IMR-90 (cell line): ENCODE measurements around the gene MEP1B. TPM values are rescaled to one million over a fixed set of nuclear protein-coding genes. Genes with fewer than 3 reads are reported as not detected.

Source experiments
- ATAC-seq: fragments of 200-7000 bp; cut with Tn5 transposase; 2 replicates; pipeline ENCODE4 v1.9.1; 2020; ENCODE audit warnings: low read depth, mild to moderate bottlenecking, moderate library complexity
- BruUV-seq: library from RNA; stranded (reverse); fragments of 400-500 nt; replicated peaks from 2 replicates; lab custom pipeline; 2021; lab: Mats Ljungman, UMichigan
- CTCF ChIA-PET: fragments of 300-600 bp; formaldehyde crosslinking; extraction: SDS; loops from one replicate; lab custom pipeline; 2021; ENCODE audit warnings: antibody characterized with exemption; lab: Yijun Ruan, JAX
- POLR2A ChIA-PET: fragments of 300-600 bp; sonication (Branson Sonifier 250); formaldehyde crosslinking; loops from one replicate; lab custom pipeline; 2022; ENCODE audit warnings: antibody characterized with exemption; ENCODE audit not compliant: unreplicated experiment; lab: Charles Lee
- DNase-seq: peaks from one replicate; pipeline ENCODE4 v3.0.0; 2013
- H2AFZ ChIP-seq: replicated peaks from 2 replicates; pipeline ENCODE3; 2013; ENCODE audit warnings: low read length, mild to moderate bottlenecking; ENCODE audit not compliant: poor library complexity
- H2AK5ac ChIP-seq: 2 replicates; pipeline ENCODE4 v1.6.1; 2013; ENCODE audit warnings: low read depth, low read length, inconsistent platforms
- H2AK9ac ChIP-seq: replicated peaks from 2 replicates; pipeline ENCODE3; 2013; ENCODE audit warnings: mild to moderate bottlenecking, low read depth, low read length, moderate library complexity; ENCODE audit not compliant: poor library complexity
- H2BK120ac ChIP-seq: 2 replicates; pipeline ENCODE4 v1.6.1; 2013; ENCODE audit warnings: low read depth, low read length, inconsistent platforms
- H2BK15ac ChIP-seq: 3 replicates; pipeline ENCODE4 v1.6.1; 2013; ENCODE audit warnings: low read depth, low read length, inconsistent platforms
- H2BK20ac ChIP-seq: 2 replicates; pipeline ENCODE4 v1.6.1; 2013; ENCODE audit warnings: low read depth, mild to moderate bottlenecking, inconsistent platforms, low read length, moderate library complexity
- H2BK5ac ChIP-seq: 2 replicates; pipeline ENCODE4 v1.6.1; 2013; ENCODE audit warnings: mild to moderate bottlenecking, low read depth, low read length, inconsistent platforms; ENCODE audit not compliant: poor library complexity, severe bottlenecking
- H3K14ac ChIP-seq: replicated peaks from 2 replicates; pipeline ENCODE4 v1.6.1; 2013; ENCODE audit warnings: low read depth, low read length, inconsistent platforms
- H3K18ac ChIP-seq: 2 replicates; pipeline ENCODE4 v1.6.1; 2013; ENCODE audit warnings: low read depth, low read length, control low read depth
- H3K23ac ChIP-seq: 2 replicates; pipeline ENCODE4 v1.6.1; 2013; ENCODE audit warnings: low read depth, low read length, inconsistent platforms
- H3K27ac ChIP-seq: 2 replicates; pipeline ENCODE4 v1.5.1; 2013; ENCODE audit warnings: mild to moderate bottlenecking, control low read depth, low read length; ENCODE audit not compliant: insufficient read depth
- H3K27me3 ChIP-seq: 2 replicates; pipeline ENCODE4 v1.6.1; 2013; ENCODE audit warnings: low read length; ENCODE audit not compliant: control insufficient read depth, insufficient read depth
- H3K36me3 ChIP-seq: 2 replicates; pipeline ENCODE4 v1.6.1; 2013; ENCODE audit warnings: low read length, mixed read lengths; ENCODE audit not compliant: control insufficient read depth, insufficient read depth
- H3K4ac ChIP-seq: 2 replicates; pipeline ENCODE4 v1.6.1; 2013; ENCODE audit warnings: low read depth, low read length, inconsistent platforms
- H3K4me1 ChIP-seq: 2 replicates; pipeline ENCODE4 v1.6.1; 2013; ENCODE audit warnings: low read length, mixed read lengths; ENCODE audit not compliant: control insufficient read depth, insufficient read depth
- H3K4me2 ChIP-seq: 2 replicates; pipeline ENCODE4 v1.6.1; 2013; ENCODE audit warnings: low read depth, mild to moderate bottlenecking, control low read depth, low read length, moderate library complexity
- H3K4me3 ChIP-seq: 2 replicates; pipeline ENCODE4 v1.5.1; 2013; ENCODE audit warnings: low read depth, mild to moderate bottlenecking, control low read depth, low read length, moderate library complexity; ENCODE audit not compliant: insufficient read depth
- H3K56ac ChIP-seq: 2 replicates; pipeline ENCODE4 v1.6.1; 2013; ENCODE audit warnings: low read length, inconsistent platforms; ENCODE audit not compliant: insufficient read depth; ENCODE audit errors: extremely low read depth
- H3K79me1 ChIP-seq, 2 experiments: 2 replicates each; pipeline ENCODE4 v1.6.1; 2013; ENCODE audit warnings: low read length in 2 of 2, inconsistent platforms in 1 of 2, low read depth in 1 of 2
- H3K9ac ChIP-seq: 2 replicates; pipeline ENCODE4 v1.6.1; 2013; ENCODE audit warnings: low read depth, low read length, control low read depth
- H3K9me1 ChIP-seq: 2 replicates; pipeline ENCODE4 v1.6.1; 2013; ENCODE audit warnings: low read length, inconsistent platforms; ENCODE audit not compliant: insufficient read depth
- H3K9me3 ChIP-seq: 2 replicates; pipeline ENCODE4 v1.6.1; 2013; ENCODE audit warnings: low read length; ENCODE audit not compliant: control insufficient read depth, insufficient read depth
- H4K20me1 ChIP-seq: 2 replicates; pipeline ENCODE4 v1.6.1; 2013; ENCODE audit warnings: low read length, inconsistent platforms; ENCODE audit not compliant: insufficient read depth
- H4K5ac ChIP-seq: 2 replicates; pipeline ENCODE4 v1.6.1; 2013; ENCODE audit warnings: mild to moderate bottlenecking, low read depth, low read length, control low read depth
- H4K8ac ChIP-seq, 2 experiments: 2 replicates each; pipeline ENCODE4 v1.6.1; 2013; ENCODE audit warnings: low read depth in 2 of 2, low read length in 2 of 2, control low read depth in 1 of 2, inconsistent platforms in 1 of 2
- H4K91ac ChIP-seq: 2 replicates; pipeline ENCODE4 v1.6.1; 2013; ENCODE audit warnings: low read depth, low read length, inconsistent platforms; ENCODE audit not compliant: insufficient read depth
- BHLHE40 ChIP-seq: fragments of 150-350 bp; IDR thresholded peaks from 2 replicates; pipeline ENCODE4 v1.6.1; 2016; ENCODE audit warnings: mild to moderate bottlenecking, low read depth, low read length
- CEBPB ChIP-seq: IDR thresholded peaks from 2 replicates; pipeline ENCODE4 v1.6.1; 2012; ENCODE audit warnings: low read depth, low read length, improper control_type of control experiment
- CHD1 ChIP-seq: IDR thresholded peaks from 2 replicates; pipeline ENCODE4 v1.6.1; 2012; ENCODE audit warnings: low read depth, low read length, improper control_type of control experiment
- CTCF ChIP-seq: conservative IDR thresholded peaks from 2 replicates; pipeline ENCODE4 v1.5.1; 2012; ENCODE audit warnings: mild to moderate bottlenecking, low read depth, low read length, improper control_type of control experiment
- ELK1 ChIP-seq: fragments of 150-350 bp; IDR thresholded peaks from 2 replicates; pipeline ENCODE4 v1.6.1; 2016; ENCODE audit warnings: low read depth, mild to moderate bottlenecking, low read length, moderate library complexity, borderline replicate concordance
- FOS ChIP-seq: fragments of 150-350 bp; IDR thresholded peaks from 2 replicates; pipeline ENCODE4 v1.6.1; 2016; ENCODE audit warnings: low read depth, low read length
- MAFK ChIP-seq: IDR thresholded peaks from 2 replicates; pipeline ENCODE4 v1.6.1; 2012; ENCODE audit warnings: low read depth, low read length, improper control_type of control experiment
- MAZ ChIP-seq: IDR thresholded peaks from 2 replicates; pipeline ENCODE4 v1.6.1; 2012; ENCODE audit warnings: low read depth, mild to moderate bottlenecking, low read length, improper control_type of control experiment, moderate library complexity, borderline replicate concordance
- MXI1 ChIP-seq: IDR thresholded peaks from 2 replicates; pipeline ENCODE4 v1.6.1; 2012; ENCODE audit warnings: low read depth, mild to moderate bottlenecking, low read length, moderate library complexity, borderline replicate concordance
- NFE2L2 ChIP-seq: fragments of 150-350 bp; IDR thresholded peaks from 2 replicates; pipeline ENCODE4 v1.6.1; 2016; ENCODE audit warnings: low read depth, mild to moderate bottlenecking, low read length
- POLR2A ChIP-seq: IDR thresholded peaks from 2 replicates; pipeline ENCODE4 v1.6.1; 2012; ENCODE audit warnings: mild to moderate bottlenecking, low read depth, low read length
- RAD21 ChIP-seq: IDR thresholded peaks from 2 replicates; pipeline ENCODE4 v1.6.1; 2012; ENCODE audit warnings: low read length, improper control_type of control experiment
- RCOR1 ChIP-seq: IDR thresholded peaks from 2 replicates; pipeline ENCODE4 v1.6.1; 2012; ENCODE audit warnings: mild to moderate bottlenecking, low read length, improper control_type of control experiment; ENCODE audit not compliant: insufficient replicate concordance
- RFX5 ChIP-seq: IDR thresholded peaks from 2 replicates; pipeline ENCODE4 v1.8.0; 2012; ENCODE audit warnings: low read depth, mild to moderate bottlenecking, low read length, moderate library complexity
- SMC3 ChIP-seq: fragments of 150-350 bp; IDR thresholded peaks from 2 replicates; pipeline ENCODE4 v1.6.1; 2016; ENCODE audit warnings: low read depth, mild to moderate bottlenecking, antibody characterized with exemption, low read length, moderate library complexity
- USF2 ChIP-seq: fragments of 150-350 bp; IDR thresholded peaks from 2 replicates; pipeline ENCODE4 v1.6.1; 2017; ENCODE audit warnings: mild to moderate bottlenecking, antibody characterized with exemption, low read length, low read depth
- WGBS, 2 experiments: methylation state at CpG; one replicate each; pipeline versions ENCODE4 v1.1.5 to v1.1.7; 2013; ENCODE audit warnings: missing lambda C conversion rate in 2 of 2; ENCODE audit not compliant: insufficient read length in 1 of 2; ENCODE audit errors: extremely low coverage in 2 of 2; 5-methylcytosine and 5-hydroxymethylcytosine counted together
- dilution Hi-C: fragments of 300-500 bp; cut with HindIII; formaldehyde crosslinking; loops from one replicate; pipeline ENCODE4 v1.14.3; 2018; ENCODE audit warnings: low sequenced_read_pairs; ENCODE audit not compliant: unreplicated experiment
- in situ Hi-C: fragments of 300-500 bp; cut with MboI; formaldehyde crosslinking; loops from 3 replicates; pipeline ENCODE4 v1.14.3; 2019; ENCODE audit warnings: low sequenced_read_pairs, inconsistent platforms, mixed read lengths
- intact Hi-C: fragments of 100-400 bp; cut with micrococcal nuclease; formaldehyde crosslinking; loops from 2 replicates; pipeline ENCODE4 v1.10.0; 2022
- polyA plus RNA-seq, 3 experiments: library from polyadenylated mRNA; depleted of rRNA; stranded (reverse); fragments of >200 nt; gene quantifications; 2 replicates each; pipeline ENCODE4 v1.2.3, GENCODE V29; 2012; ENCODE audit warnings: low replicate concordance in 1 of 3
- total RNA-seq: library from RNA; depleted of rRNA; stranded (reverse); fragments of >200 nt; gene quantifications from 2 replicates; pipeline ENCODE4 v1.2.3, GENCODE V29; 2012

Gene MEP1B
- total and polyA plus RNA-seq, 2 of the 4 experiments (the other 2 are of a cell fraction), result not detected

GRCh38 chr18:32167980-32168730 is 21.7 kb upstream of the MEP1B start:
- Histone ChIP-seq H2BK20ac (no peak overlapping the region), H3K9me3 (no peaks in the 10 kb centered on the region), H2AFZ (no peak overlapping the region), H2BK5ac (no peak overlapping the region), H3K4ac (no peak overlapping the region), H2AK5ac (no peak overlapping the region), H3K9ac (no peak overlapping the region), H3K4me3 (no peak overlapping the region), H3K14ac (no peak overlapping the region), H3K27ac (no peak overlapping the region), H3K9me1 (no peaks in the 10 kb centered on the region), H4K20me1 (no peaks in the 10 kb centered on the region), H3K27me3 (no peaks in the 10 kb centered on the region), H3K23ac (no peak overlapping the region), H4K5ac (no peak overlapping the region), H2AK9ac (no peak overlapping the region), H3K79me1 (no peaks in the 10 kb centered on the region), H3K4me1 (no peaks in the 10 kb centered on the region), H3K56ac (no peak overlapping the region), H4K8ac (no peak overlapping the region), H2BK120ac (no peak overlapping the region), H3K18ac (no peak overlapping the region), H4K91ac (no peak overlapping the region), H3K4me2 (no peak overlapping the region), H2BK15ac (no peak overlapping the region), H3K36me3 (no peaks in the 10 kb centered on the region)
- ATAC-seq, result no peak
- no TSS peak for BruUV-seq
- ChIA-PET CTCF (interaction anchor here (0.6 to 0.9 kb wide), 2 partner anchors 302 to 384 kb away, joined by 3 read pairs; partner anchors contain the start of gene GAREM1), POLR2A (no interaction called here)
- no peak for DNase-seq
- no peak for TF ChIP-seq MAFK
- no peak for TF ChIP-seq CEBPB
- no peak for TF ChIP-seq RAD21
- no peak for TF ChIP-seq USF2
- TF ChIP-seq CTCF, result no peak
- no peak for TF ChIP-seq NFE2L2
- TF ChIP-seq SMC3, result no peak
- TF ChIP-seq MAZ, result no peak
- TF ChIP-seq FOS, result no peak
- TF ChIP-seq POLR2A, result no peak
- TF ChIP-seq MXI1, result no peak
- no peak for TF ChIP-seq ELK1
- TF ChIP-seq RFX5, result no peak
- TF ChIP-seq BHLHE40, result no peak
- TF ChIP-seq CHD1, result no peak
- TF ChIP-seq RCOR1, result no peak
- in situ Hi-C loops, result no loop called here
- no CpG with 5 or more reads among the region's 3 CpGs for WGBS, 2 experiments
- intact Hi-C loops, result no loop called here
- dilution Hi-C loops, result no loop called here
